Measurements from ENCODE around the gene PSMF1.
"Not testable (repeated sequence)": the region's sequence is repeated elsewhere in the genome, so short reads cannot be mapped to it uniquely, and the experiment has no call there.

Gene PSMF1

GRCh38 chr20:1122388-1123315 lies 4.2 kb downstream of the PSMF1 start:
- DNase-seq: peak in 1 of 6 experiments; percentile 5

DNA sequence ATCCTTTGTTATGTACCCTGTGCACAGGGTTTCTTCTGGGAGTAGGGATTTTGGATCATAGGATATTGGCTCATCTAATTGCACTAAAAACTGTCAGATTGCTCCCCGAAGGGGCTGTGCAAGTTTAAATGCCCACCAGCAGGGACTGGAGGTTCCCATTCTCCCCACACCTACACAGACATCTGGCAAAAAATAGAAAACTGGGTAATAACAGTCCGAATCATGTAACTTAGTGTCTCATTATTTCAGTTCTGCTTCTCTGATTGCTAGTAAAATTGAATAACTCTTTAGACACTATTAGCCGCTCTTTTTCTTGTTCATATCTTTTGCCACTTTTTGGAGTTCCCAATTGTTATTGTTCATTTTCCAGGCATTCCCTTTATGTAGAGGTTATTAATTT lies 5.3 kb downstream of the PSMF1 start:
- no peak for DNase-seq

GRCh38 chr20:1124421-1124820 lies 6.0 kb downstream of the PSMF1 start:
- DNase-seq: no peak

- no peak for DNase-seq
Measured at GRCh38 chr20:1125277-1125676, 6.9 kb downstream of the PSMF1 start.

GRCh38 chr20:1127840-1128239 lies 9.4 kb downstream of the PSMF1 start:
- no peak for DNase-seq

GRCh38 chr20:1130058-1130694 lies 11.8 kb downstream of the PSMF1 start:
- no peak for DNase-seq

DNA sequence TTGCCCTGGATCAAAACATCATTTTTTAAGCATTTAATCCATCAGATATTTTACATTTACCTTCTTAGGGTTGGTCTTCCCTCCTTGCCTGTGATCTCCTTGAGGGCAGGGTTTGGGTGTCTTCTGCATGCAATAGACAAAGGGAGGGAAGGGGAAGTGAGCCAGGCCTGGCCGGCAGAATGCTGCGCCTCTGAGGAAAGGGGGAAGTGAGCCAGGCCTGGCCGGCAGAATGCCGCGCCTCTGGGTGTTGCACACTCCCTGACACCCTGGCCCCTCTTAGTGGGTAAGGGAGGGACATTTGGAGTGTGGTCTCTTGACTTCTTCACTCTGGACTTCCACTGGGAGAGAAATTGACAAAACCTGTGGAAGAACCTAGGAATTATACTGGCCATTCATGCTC lies 12.4 kb downstream of the PSMF1 start:
- no peak for DNase-seq

GRCh38 chr20:1131354-1131753 lies 13.0 kb downstream of the PSMF1 start:
- DNase-seq: no peak

GRCh38 chr20:1134355-1134754 lies 16.0 kb downstream of the PSMF1 start:
- no peak for DNase-seq

- DNase-seq: no peak
Measured at GRCh38 chr20:1134836-1135235, 16.4 kb downstream of the PSMF1 start.

GRCh38 chr20:1137236-1137635 lies 18.8 kb downstream of the PSMF1 start:
- no peak for DNase-seq

GRCh38 chr20:1144401-1145172 lies 26.2 kb downstream of the PSMF1 start:
- DNase-seq: no peak

DNA sequence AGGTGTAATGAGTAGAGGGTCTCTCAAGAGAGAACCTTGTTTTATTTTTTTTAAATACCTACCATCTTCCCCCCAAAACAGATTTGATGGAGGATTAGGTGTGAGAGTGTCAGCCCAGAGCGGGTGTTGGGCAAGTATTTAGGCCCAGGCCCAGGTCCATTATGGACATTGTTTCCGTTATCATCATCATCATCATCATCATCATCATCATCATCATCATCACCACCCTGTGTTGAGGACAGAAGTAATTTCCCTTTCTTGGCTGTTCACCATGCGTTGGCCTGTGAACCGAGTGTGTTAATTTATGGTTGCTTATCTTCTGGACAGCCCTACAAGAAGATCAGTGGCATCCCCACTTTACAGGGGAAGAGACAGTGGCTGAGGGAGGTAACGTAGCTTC lies 28.6 kb downstream of the PSMF1 start:
- no peak for DNase-seq

- not testable (repeated sequence) for DNase-seq
Measured at GRCh38 chr20:1149812-1150211, 31.4 kb downstream of the PSMF1 start.

GRCh38 chr20:1150218-1150617 lies 31.8 kb downstream of the PSMF1 start:
- no peak for DNase-seq

DNA sequence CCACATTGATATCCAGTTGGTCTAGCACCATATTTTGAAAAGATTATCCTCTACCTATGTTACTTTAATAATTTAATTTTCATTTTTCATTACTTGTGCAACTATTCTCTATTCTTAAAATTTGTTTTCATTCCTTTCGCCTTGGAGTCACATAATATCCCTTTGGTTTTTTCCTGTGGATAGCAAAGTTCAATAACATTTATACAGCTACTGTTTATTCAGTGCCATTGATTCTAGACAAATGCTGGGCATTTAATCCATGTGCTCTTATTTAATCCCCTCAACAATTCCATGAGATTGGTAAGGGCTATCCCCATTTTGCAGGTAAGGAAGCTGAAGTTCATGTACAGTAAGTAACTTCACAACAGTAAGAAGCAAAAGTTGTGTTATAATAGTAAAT lies 32.6 kb downstream of the PSMF1 start:
- no peak for DNase-seq

DNA sequence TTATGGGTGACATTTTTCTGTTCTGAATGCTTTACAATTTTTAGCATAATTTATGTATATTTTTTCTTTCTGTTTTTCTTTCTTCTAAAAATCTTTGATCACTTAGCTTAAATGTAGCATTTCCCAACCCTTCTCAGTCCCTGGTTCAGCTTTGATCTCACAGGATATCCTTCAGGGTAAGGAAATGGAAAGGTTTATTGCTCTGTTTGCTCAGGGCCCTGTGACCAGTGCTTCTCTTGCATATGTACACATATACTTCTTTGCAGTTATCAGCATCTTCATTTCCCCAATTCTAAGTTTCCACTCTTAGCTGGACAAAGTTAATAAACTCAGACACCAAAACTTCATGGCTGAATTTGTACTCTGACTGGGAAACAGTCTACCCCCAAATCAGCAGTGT lies 35.8 kb downstream of the PSMF1 start:
- no peak for DNase-seq

DNA sequence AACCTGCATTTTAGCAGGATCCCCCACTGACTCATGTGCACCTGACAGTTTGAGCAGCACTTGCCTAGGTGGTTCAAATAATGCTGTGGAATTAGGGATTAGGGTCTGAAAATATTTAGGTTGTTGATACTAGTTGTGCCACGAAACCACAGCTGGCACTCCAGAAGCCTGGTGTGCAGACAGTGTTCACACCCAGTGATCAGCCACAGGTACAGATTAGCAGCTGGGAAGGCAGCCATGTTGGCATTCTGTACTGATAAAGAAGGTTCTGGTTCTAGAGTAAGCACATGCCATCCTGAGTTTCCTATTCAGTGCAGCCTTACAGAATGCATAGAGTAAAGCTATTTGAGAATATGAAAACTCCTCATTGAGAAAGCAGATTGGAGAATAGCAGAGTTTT lies 36.3 kb downstream of the PSMF1 start:
- no peak for DNase-seq

GRCh38 chr20:1155342-1155741 lies 36.9 kb downstream of the PSMF1 start:
- no peak for DNase-seq

GRCh38 chr20:1160496-1160895 lies 42.1 kb downstream of the PSMF1 start:
- no peak for DNase-seq

DNA sequence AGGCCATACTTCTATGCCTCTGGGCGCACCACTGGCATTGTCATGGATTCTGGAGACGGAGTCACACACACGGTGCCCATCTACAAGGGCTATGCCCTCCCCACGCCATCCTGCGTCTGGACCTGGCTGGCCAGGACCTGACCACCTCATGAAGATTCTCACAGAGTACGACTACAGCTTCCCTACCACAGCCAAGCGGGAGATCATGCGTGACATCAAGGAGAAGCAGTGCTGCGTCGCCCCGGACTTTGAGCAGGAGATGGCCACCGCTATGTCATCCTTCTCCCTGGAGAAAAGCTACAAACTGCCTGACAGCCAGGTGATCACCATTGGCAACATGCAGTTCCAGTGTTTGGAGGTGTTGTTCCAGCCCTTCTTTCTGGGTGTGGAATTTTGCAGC lies 42.6 kb downstream of the PSMF1 start:
- no peak for DNase-seq

DNA sequence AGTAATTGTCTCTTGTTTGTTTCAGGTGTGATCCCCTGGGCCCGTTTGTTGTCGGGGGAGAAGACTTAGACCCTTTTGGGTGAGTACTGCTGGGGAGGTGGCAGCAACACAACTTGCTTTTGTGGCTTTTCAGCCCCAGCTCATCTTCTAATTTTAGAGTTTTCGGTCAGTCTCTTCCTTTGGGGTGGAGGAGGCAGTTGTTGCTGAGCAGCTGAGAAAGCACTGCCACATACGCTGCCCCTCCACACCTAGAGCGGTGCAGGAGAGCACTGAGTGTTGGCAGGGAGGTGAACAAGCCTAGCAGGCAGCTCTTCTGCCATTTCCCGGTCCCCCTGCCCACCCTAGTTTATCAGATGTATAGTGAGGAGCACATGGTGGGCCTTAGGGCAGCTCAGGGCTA lies 44.7 kb downstream of the PSMF1 start:
- no peak for DNase-seq

- no peak for DNase-seq
Measured at GRCh38 chr20:1163653-1164052, 45.3 kb downstream of the PSMF1 start.

DNA sequence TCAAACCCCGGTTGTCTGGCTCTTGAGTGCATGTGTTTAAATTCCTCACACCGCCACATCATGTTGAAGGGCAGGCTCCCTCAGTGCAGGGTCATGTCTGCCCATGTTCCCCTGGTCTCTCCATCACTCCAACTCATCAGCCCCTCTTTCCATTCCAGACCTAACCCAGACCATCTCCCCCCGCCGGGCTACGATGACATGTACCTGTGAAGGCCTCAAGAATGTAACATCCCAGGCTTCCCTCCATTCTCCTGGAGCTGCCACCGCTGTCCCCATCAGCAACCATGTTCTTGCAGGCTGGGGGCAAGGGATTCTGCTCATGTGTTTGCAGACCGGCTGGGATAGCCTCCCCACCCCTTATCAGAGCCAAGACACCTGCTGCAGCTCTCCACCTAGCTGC lies 46.5 kb downstream of the PSMF1 start:
- no peak for DNase-seq

Measured in stimulated activated naive CD4-positive, alpha-beta T cell (primary cell).